Liver (tissue), 9 donors: Measurements from ENCODE around the gene RBM45. TPM values are rescaled to one million over a fixed set of nuclear protein-coding genes. Genes with fewer than 3 reads are reported as not detected.

Experiments
- DNase-seq: peaks from one replicate; pipeline ENCODE4 v3.0.0-alpha.2; 2017; ENCODE audit warnings: low spot score
- H3K27ac ChIP-seq, 2 donors: one replicate each; pipeline ENCODE4 v1.7.0; 2013; ENCODE audit warnings: inconsistent platforms in 2 of 2, low read length in 2 of 2, control low read depth in 1 of 2, low read depth in 1 of 2, mild to moderate bottlenecking in 1 of 2
- H3K27me3 ChIP-seq, 4 donors: one replicate each; pipeline versions ENCODE4 v1.6.1 to v1.7.0; 2013; ENCODE audit warnings: low read length in 3 of 4, inconsistent platforms in 1 of 4, mild to moderate bottlenecking in 1 of 4, moderate library complexity in 1 of 4; ENCODE audit not compliant: control insufficient read depth in 4 of 4, insufficient read depth in 4 of 4
- H3K36me3 ChIP-seq, 4 donors: one replicate each; pipeline versions ENCODE4 v1.6.1 to v1.7.0; 2013; ENCODE audit warnings: low read length in 3 of 4, mild to moderate bottlenecking in 3 of 4, low read depth in 1 of 4, moderate library complexity in 1 of 4; ENCODE audit not compliant: control insufficient read depth in 4 of 4, insufficient read depth in 3 of 4
- H3K4me1 ChIP-seq, 4 donors: one replicate each; pipeline versions ENCODE4 v1.6.1 to v1.7.0; 2013; ENCODE audit warnings: low read length in 3 of 4, mild to moderate bottlenecking in 3 of 4, moderate library complexity in 1 of 4; ENCODE audit not compliant: control insufficient read depth in 4 of 4, insufficient read depth in 4 of 4
- H3K4me3 ChIP-seq, 3 donors: one replicate each; pipeline versions ENCODE4 v1.6.1 to v1.7.0; 2013; ENCODE audit warnings: low read length in 3 of 3, control low read depth in 1 of 3, low read depth in 1 of 3, mild to moderate bottlenecking in 1 of 3
- H3K9ac ChIP-seq, 2 donors: one replicate each; pipeline ENCODE4 v1.7.0; 2013; ENCODE audit warnings: low read length in 2 of 2, mild to moderate bottlenecking in 2 of 2, moderate library complexity in 2 of 2, control low read depth in 1 of 2, low read depth in 1 of 2
- H3K9me3 ChIP-seq, 4 donors: one replicate each; pipeline versions ENCODE4 v1.6.1 to v1.7.0; 2013; ENCODE audit warnings: low read length in 3 of 4; ENCODE audit not compliant: control insufficient read depth in 4 of 4
- EGR1 ChIP-seq, 2 donors: IDR thresholded peaks; 2 replicates each; pipeline ENCODE4 v1.6.1; 2016 to 2018; ENCODE audit warnings: antibody characterized with exemption in 2 of 2, low read depth in 2 of 2
- FOXA2 ChIP-seq: IDR thresholded peaks from 2 replicates; pipeline ENCODE4 v1.6.1; 2016; ENCODE audit warnings: antibody characterized with exemption
- GABPA ChIP-seq, 2 donors: IDR thresholded peaks in 1 of 2; conservative IDR thresholded peaks in 1 of 2; 2 replicates each; pipeline ENCODE4 v1.6.1; 2016; ENCODE audit warnings: antibody characterized with exemption in 2 of 2, mild to moderate bottlenecking in 1 of 2, moderate library complexity in 1 of 2
- HNF4A ChIP-seq, 2 donors: conservative IDR thresholded peaks; 2 replicates each; pipeline ENCODE4 v1.6.1; 2016; ENCODE audit warnings: antibody characterized with exemption in 2 of 2, mild to moderate bottlenecking in 2 of 2
- HNF4G ChIP-seq: IDR thresholded peaks from 2 replicates; pipeline ENCODE4 v1.6.1; 2016; ENCODE audit warnings: antibody characterized with exemption
- MAX ChIP-seq: IDR thresholded peaks from 2 replicates; pipeline ENCODE4 v1.6.1; 2016; ENCODE audit warnings: antibody characterized with exemption
- RAD21 ChIP-seq, 2 donors: IDR thresholded peaks; 2 replicates each; pipeline ENCODE4 v1.6.1; 2016; ENCODE audit warnings: antibody characterized with exemption in 2 of 2, mild to moderate bottlenecking in 2 of 2
- REST ChIP-seq: IDR thresholded peaks from 2 replicates; pipeline ENCODE4 v1.6.1; 2016; ENCODE audit warnings: antibody characterized with exemption, mild to moderate bottlenecking
- RXRA ChIP-seq, 2 donors: IDR thresholded peaks; 2 replicates each; pipeline ENCODE4 v1.6.1; 2017 to 2018; ENCODE audit warnings: antibody characterized with exemption in 2 of 2, mild to moderate bottlenecking in 1 of 2
- TAF1 ChIP-seq: conservative IDR thresholded peaks from 2 replicates; pipeline ENCODE4 v1.6.1; 2016; ENCODE audit warnings: antibody characterized with exemption, mild to moderate bottlenecking
- WGBS: extraction: QIAGEN DNeasy Blood & Tissue Kit; methylation state at CpG from one replicate; pipeline ENCODE4 v1.1.7; 2013; 5-methylcytosine and 5-hydroxymethylcytosine counted together
- polyA plus RNA-seq, 2 donors: library from polyadenylated mRNA; stranded (reverse) in 1 of 2; unstranded in 1 of 2; fragments of 200-250 nt in 1 of 2; fragments of >200 nt in 1 of 2; fragmentation: Nextera tagmentation in 1 of 2; extraction: Ambion mirVana in 1 of 2; gene quantifications; one replicate each; pipeline versions ENCODE4 v1.2.1 to v1.2.3, GENCODE V29; 2013 to 2015
- total RNA-seq, 2 donors: library from RNA; depleted of rRNA; stranded (reverse); fragments of >200 nt; gene quantifications; one replicate each; pipeline ENCODE4 v1.2.3, GENCODE V29; 2014
- donor health status: healthy.
- donor health status: healthy.
- donor health status: healthy.
- donor health status: healthy.
- donor health status: healthy.

The RBM45 gene
- total and polyA plus RNA-seq, 4 donors = 4.2 to 11.4 (median 6.8) TPM

- Histone ChIP-seq H3K4me1 (peaks cover 0 to 1% (median 0%) of the 10 kb centered on the region in 4 donors), H3K4me3 (no peak overlapping the region), H3K9ac (no peak overlapping the region), H3K9me3 (no peaks in the 10 kb centered on the region), H3K36me3 (peaks cover 0 to 1% (median 0%) of the 10 kb centered on the region in 4 donors), H3K27ac (no peak overlapping the region), H3K27me3 (no peaks in the 10 kb centered on the region)
- DNase-seq = no peak
- WGBS = 76% methylated on average over 6 of the region's 6 CpGs
- no peak for TF ChIP-seq HNF4G
- no peak for TF ChIP-seq REST
- no peak for TF ChIP-seq EGR1 (IDR thresholded peaks at IDR 0.05; ENCODE audit: low read depth in 2 of 2)
- no peak for TF ChIP-seq GABPA (IDR thresholded peaks at IDR 0.05 in 1 of 2, conservative IDR thresholded peaks at IDR 0.05 in 1 of 2)
- no peak for TF ChIP-seq RXRA (IDR thresholded peaks at IDR 0.05)
- no peak for TF ChIP-seq MAX
Measured at GRCh38 chr2:178088774-178089270, 23.4 kb upstream of the RBM45 start.

GRCh38 chr2:178093471-178093870, 18.8 kb upstream of the RBM45 start:
- Histone ChIP-seq H3K4me3 (no peak overlapping the region), H3K27me3 (no peaks in the 10 kb centered on the region), H3K9me3 (no peaks in the 10 kb centered on the region), H3K27ac (no peak overlapping the region), H3K36me3 (no peaks in the 10 kb centered on the region), H3K4me1 (no peaks in the 10 kb centered on the region), H3K9ac (no peak overlapping the region)
- DNase-seq = no peak
- no peak for TF ChIP-seq HNF4A (conservative IDR thresholded peaks at IDR 0.05)
- TF ChIP-seq GABPA (IDR thresholded peaks at IDR 0.05 in 1 of 2, conservative IDR thresholded peaks at IDR 0.05 in 1 of 2) = no peak
- no peak for TF ChIP-seq TAF1
- TF ChIP-seq FOXA2 = no peak
- no peak for TF ChIP-seq RAD21 (IDR thresholded peaks at IDR 0.05)
- TF ChIP-seq REST = no peak
